Stimulated activated CD8-positive, alpha-beta memory T cell treated with anti-CD3 and anti-CD28 coated beads, Interleukin-15, amount 100 ng/mL, for 48 hours (primary cell): ENCODE data around the gene PIGZ.

Experiments
- DNase-seq, 2 donors: peaks; one replicate each; pipeline ENCODE4 v3.0.0-alpha.2; 2020; ENCODE audit warnings: low read depth in 2 of 2

Gene PIGZ

GRCh38 chr3:197001972-197002700 lies 33.5 kb upstream of the PIGZ start:
- no peak for DNase-seq

GRCh38 chr3:197001106-197001971 lies 32.7 kb upstream of the PIGZ start:
- DNase-seq: no peak

- no peak for DNase-seq
Measured at GRCh38 chr3:197000211-197000610, 31.6 kb upstream of the PIGZ start.

- DNase-seq: no peak
Measured at GRCh38 chr3:196998966-196999760, 30.5 kb upstream of the PIGZ start.

GRCh38 chr3:196997311-196997710 lies 28.7 kb upstream of the PIGZ start:
- DNase-seq: no peak

GRCh38 chr3:196996454-196997265 lies 28.0 kb upstream of the PIGZ start:
- no peak for DNase-seq

GRCh38 chr3:196995646-196996355 lies 27.2 kb upstream of the PIGZ start:
- no peak for DNase-seq

GRCh38 chr3:196995027-196995426 lies 26.4 kb upstream of the PIGZ start:
- DNase-seq: no peak

- DNase-seq: no peak
Measured at GRCh38 chr3:196994056-196994455, 25.4 kb upstream of the PIGZ start.

- DNase-seq: no peak
Measured at GRCh38 chr3:196992461-196993065, 23.9 kb upstream of the PIGZ start.

- no peak for DNase-seq
Measured at GRCh38 chr3:196991581-196992460, 23.2 kb upstream of the PIGZ start.

- no peak for DNase-seq
Measured at GRCh38 chr3:196990601-196991007, 22.0 kb upstream of the PIGZ start.

GRCh38 chr3:196989721-196990262 lies 21.2 kb upstream of the PIGZ start:
- no peak for DNase-seq

GRCh38 chr3:196988241-196989029 lies 19.8 kb upstream of the PIGZ start:
- no peak for DNase-seq

- DNase-seq: no peak
Measured at GRCh38 chr3:196987022-196987421, 18.4 kb upstream of the PIGZ start.

GRCh38 chr3:196985954-196986885 lies 17.6 kb upstream of the PIGZ start:
- no peak for DNase-seq

- DNase-seq: no peak
Measured at GRCh38 chr3:196985298-196985697, 16.7 kb upstream of the PIGZ start.
